NCI-H1694 treated with DMSO at 0.1 percent for 48 hours (cell line): ENCODE results near the gene HMSD.
"Not testable (repeated sequence)": the region's sequence is repeated elsewhere in the genome, so short reads cannot be mapped to it uniquely, and the experiment has no call there.

ENCODE experiments used
- DNase-seq: peaks from one replicate; lab custom pipeline; 2025; lab: John Stamatoyannopoulos, UW

Gene HMSD, protein sequence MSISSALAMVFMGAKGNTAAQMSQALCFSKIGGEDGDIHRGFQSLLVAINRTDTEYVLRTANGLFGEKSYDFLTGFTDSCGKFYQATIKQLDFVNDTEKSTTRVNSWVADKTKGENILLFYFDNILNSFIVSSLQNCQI

DNA sequence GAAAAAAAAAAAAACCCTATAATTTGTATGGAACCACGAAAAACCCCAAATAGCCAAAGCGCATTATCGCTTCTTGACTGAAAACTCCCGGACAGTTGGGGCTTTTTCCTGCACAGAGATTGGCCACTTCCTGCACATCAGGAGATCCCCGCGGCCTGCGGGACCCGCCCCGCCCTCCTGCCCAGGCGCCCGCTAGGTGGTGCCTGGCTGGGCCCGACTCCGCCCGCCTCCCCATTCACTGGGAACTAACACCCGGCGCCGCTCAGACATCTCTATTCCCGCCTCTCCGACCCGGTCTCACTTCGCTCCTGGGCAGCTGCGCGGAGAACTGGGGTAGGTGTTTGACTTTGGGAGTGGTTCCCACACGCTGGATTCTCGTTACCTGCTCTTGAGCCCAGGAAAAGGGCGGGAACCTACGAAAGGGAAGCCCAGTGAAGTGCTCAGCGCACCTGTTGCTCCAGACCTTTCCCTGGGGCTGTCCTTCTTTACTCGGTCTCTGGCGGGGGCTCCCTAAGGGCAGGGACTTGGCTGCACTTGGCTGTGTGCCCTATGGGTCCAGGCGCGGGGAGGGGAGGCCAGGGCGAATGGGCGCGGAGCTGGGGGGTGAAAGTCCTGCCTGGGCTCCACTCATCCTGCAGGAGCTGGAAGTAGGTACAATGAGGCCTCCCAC is at the start of gene HMSD:
HMSD (plus strand) TSS at position 234 of the 670 bp plus-strand sequence. CDS start 4,155 bp downstream, outside the sequence.
- no peak for DNase-seq

DNA sequence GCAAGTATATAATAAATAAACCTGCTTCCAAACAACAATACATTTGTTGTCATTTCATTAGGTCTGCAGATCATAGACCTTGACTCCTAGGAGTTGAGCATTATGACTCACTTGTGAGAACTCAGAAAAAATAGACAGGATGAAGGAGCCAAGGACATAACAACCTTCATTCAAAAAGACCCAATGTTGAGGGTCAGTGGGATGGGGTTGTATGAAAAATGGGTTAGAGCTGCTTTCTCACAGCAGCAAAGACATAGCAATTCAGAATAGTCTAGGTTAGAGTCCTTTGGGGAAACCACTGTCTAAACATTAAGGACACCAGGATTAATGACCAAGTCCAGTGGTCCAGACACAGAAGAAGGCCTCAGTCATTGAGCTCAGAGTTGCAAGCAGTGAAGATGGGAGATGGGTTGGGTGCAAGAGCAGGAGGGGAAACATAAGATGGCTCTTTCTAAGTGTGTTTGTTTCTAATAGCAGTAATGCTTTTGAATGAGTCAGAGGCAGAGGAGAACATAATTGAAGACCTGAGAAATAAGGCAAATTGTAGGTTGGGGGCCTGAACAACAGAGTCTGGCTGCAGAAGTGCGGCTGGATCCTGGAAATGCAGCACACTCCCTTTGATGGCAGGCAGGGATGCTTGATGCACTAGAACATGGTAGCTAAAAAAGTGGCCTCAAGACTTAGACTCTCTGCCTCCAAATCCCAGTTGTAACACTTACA is 45.1 kb upstream of the HMSD start:
- DNase-seq, result no peak

DNA sequence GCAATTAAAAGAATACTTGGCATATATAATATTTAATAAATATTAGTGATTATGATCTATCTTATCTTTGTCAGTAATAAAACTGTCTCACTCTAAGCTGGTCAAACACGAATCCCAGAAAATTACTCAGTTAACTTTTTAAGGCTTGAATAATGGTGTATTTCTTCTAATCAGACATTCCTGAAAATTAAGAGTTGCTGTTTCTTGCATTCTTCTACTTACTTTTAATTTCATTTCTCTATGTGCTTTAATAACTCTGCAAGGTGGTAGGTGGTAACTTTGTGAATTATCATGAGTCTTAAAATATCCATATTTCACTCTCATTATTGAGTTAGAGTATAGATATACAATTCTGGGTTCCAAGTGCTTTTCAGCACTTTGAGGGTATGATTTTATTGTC is 44.4 kb upstream of the HMSD start:
- no peak for DNase-seq

DNA sequence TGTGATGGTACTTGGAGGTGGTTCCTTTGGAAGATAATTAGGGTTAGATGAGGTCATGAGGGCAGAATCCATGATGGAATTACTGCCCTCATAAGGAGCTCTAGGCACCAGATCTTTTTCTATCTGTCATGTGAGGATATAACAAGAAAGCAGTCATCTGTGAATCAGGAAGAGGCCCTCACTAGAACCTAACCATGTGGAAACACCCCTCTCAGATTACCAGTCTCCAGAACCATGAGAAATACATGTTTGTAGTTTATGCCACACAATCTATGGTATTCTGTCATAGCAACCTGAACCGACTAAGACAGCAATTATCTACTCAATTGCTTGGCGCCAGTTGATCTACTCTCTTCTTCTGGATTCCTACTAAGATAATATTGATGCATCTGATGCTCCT is 43.7 kb upstream of the HMSD start:
- no peak for DNase-seq

DNA sequence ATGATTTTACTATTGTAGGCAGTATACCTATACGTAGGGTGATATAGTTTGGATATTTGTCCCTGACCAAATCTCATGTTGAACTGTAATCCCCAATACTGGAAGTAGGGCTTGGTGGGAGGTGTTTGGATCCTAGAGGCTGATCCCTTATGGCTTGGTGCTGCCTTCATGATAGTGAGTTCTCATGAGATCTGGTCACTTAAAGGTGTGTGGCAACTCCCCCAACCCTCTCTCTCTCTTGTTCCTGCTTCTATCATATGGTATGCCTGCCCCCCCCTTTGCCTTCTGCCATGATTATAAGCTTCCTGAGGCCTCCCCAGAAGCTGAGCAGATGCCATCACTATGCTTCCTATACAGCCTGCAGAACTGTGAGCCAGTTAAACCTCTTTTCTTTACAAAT is 43.0 kb upstream of the HMSD start:
- no peak for DNase-seq

DNA sequence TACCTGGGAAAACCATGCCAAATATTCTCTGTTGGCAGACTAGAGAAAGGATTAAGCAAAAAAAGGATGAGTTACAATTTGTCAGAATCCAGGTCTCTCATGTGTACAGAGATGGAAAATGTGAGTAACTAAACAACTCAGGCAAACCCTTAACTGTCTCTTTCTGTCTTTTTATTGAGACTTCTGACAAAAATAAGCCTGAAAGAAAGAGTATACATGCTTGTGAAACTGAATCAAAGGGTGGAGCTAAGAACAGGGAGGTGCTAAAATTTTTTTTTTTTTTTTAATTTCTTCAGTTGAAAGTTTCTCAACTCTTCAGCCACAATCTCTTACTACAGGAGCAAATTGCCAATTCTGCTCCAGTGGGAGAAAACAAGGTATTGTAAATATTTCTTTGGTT is 41.4 kb upstream of the HMSD start, which contains the start of gene SERPINB10:
SERPINB10 (plus strand) TSS at position 295 of the 400 bp plus-strand sequence. CDS start 7,553 bp downstream, outside the sequence.
- DNase-seq, result no peak

DNA sequence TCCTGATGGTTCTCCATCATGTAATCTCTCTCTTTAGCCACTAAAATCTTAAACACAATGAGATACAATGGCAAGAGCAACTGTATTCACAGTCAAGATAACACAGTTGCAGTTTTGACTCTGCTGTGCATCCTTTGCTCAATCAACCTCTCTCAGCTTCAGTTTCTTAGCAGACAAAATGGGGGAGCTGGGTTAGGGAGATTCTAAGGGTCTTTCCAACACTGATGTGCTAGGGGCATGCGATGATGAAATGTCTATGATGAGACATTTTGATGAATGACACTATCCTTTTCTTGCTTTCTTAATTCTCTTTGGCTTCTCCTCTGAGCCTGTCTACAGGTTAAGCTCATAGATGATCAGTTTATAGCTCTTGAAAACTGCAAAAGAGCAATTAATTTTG is 40.2 kb upstream of the HMSD start:
- no peak for DNase-seq

DNA sequence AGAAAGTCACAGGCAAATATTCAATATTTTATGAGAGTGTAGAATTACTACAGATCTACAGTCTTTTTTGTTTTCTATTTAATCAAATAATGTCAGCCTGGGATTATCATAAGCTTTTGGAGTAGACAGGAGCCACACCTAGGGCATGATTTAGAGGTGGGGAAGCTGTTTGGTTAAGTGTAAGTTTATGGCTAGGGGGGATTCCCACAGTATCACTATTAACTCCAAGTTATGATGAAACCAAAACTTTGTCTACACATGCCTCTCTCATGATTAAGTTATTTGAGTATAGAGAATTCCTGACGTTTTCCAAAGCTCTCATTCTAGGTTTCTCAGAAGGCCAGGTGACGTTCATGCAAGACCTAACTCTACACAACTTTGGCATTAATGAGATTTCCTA is 39.2 kb upstream of the HMSD start:
- no peak for DNase-seq

DNA sequence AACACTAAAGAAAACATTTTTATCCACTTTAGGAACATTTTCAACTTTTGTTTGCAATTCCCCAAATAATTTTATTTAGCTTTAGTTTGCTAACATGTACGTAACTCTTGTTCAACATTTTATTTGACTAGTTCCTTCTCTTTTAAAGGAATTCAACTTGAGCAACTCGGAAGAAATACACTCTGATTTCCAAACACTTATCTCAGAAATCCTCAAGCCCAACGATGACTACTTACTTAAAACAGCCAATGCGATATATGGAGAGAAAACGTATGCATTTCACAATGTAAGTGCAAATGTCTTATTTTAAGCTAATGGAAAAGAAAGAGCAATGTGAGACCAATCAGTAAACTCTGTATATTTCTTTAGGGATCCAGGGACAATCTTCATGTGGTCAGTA is 31.3 kb upstream of the HMSD start:
- no peak for DNase-seq

DNA sequence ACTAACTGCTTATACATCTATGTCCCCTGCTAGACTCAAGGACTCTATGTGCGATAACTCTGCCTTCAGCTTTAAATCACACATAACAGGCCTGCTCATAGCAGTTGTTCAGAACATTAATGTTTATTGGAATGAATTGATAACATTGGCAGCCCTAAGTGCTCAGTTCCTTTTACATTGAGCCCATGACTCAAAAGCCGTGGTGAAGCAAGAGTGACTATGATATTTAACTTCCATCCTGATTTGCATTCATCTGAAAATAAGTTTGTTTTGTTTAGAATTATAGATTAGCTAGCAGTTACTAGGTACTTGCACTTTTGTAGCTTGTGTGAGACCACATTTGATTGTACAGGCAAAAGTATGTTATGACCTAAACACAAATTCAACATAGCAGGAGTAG is 27.1 kb upstream of the HMSD start:
- no peak for DNase-seq

DNA sequence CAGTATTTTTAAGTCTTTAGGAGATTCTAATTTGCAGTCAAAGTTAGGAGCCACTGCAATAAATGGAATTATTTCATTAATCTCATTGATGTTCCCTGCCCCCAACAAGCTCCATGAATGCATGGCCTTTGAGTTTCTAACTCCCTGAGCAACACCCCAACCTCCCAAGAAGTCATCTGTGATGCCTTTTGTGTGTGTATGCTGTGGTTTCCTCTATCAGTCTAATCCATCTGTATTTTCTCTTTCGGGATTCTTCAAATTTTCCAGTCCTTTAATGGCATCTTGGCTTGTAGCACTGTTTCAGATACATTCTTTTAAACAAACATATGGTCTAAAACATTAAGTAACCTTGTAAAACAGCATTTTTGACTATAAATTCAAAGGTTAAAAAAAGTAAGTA is 24.6 kb upstream of the HMSD start:
- DNase-seq, result no peak

DNA sequence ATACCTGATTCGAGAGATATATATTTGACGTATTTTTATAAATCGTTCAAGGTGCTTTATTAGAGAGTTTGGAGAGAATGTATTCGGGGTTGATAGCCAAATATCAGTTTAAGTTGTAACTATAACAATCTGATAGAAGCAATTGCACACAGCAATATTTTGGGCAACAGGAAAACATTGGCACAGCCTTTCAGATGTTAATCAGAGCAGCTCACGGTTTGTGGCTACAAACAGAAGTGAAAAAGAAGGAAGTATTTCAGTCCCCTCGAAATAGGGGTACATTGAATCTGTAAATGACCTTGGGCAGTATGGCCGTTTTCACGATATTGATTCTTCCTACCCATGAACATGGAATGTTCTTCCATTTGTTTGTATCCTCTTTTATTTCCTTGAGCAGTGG is 20.8 kb upstream of the HMSD start:
- DNase-seq, result no peak

DNA sequence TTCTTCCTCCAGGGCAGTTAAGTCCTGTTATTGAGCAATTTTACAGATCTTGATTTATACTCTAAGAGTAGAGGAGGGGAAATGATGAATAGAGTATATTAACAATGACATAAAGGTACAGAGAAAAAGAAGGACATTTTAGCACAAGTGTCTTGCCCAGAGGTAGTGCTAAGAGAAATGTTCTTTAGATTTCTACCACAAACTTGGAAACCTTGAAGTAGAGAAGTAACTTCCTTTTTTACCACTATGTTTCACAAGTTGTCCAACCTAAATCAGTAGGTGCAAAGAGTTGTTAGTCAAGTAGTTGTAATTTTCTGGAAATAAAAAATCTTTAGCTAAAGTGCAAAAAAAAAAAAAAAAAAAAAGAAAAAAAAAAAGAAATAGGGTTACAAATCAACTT is 19.7 kb upstream of the HMSD start:
- DNase-seq, result not testable (repeated sequence)

DNA sequence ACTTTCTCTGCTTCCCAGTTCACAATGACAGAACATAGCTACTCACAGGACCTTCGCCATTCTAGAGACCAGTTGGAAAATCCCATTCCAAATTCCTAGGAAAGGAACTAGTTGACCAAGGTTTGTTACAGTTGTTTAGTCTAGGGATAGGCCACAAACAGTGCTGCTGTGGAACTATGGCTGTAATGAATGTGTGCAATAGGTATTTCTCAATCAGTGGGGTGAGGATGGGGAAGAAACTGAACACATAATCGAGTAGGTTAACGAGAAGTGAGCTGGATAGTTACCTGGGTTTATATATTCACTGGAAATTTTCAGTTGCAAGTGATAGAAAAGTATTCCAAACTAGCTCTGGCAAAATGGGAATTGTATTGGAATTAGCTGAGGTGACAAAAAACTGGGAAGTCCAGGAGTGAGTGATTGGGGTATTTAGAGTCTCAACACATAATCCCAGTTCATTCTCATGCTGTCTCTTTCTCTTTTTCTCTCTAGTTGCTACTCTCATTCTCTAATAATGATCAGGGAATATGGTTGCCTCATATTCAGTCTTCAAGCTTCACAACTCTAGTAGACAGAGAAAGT is 18.2 kb upstream of the HMSD start:
- DNase-seq, result no peak

DNA sequence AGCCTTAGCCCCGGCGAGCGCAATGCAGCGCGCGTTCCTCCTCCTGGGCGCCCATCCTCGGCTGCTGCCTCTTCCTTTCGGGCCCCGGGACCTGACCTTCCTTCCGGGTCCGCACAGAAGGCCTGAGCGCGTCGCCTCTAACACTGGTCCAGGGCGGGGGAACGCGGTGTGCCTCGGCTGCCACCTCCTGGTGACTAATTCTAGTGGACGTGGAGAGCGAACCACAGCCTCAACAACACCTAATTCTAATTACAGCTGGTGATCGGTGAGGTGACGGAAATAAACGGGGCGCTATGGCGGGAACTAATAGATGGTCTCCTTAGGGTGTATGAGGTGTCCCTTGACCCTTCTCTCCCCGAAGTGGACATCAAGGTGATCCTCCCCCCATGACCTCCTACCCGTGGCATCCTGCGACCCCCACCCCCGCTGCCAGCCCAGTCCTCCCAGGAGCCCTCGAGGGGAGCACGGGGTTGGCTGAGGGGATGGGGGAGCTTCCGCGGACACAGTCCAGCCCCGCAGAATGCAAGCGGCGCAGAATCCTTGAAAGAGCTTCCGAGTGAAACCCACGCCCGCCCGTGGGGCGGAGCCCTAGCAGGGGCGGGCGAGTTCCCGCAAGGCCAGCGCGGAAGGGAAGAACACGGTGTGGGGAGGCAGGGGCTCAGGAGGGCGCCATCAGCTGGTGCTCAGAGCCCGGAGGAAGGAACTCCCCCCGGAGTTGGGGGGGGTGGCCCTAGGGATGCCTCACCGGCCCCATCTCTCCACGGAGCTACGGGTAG is 12.8 kb upstream of the HMSD start:
- no peak for DNase-seq

DNA sequence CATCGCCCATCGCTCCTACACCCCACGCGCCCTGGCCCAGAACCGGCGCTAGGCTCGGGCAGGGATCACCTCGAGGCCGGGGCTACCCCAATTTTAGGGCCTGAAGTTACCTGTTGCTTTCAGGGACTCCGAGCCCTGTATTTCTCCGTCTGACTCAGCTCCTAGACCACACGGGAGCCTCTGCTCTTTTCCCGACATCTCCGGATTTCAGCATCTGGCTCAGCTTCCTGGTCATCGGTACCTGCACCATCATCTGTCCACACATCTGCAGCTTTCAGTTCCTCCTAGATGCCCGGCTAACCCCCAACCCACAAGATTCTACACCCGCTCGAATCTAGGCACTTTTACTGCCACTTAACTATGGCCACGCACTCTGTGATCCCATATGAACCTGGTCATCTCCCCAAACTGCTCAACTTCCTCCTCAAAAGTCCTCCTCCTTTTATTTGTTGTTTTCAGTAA is 12.1 kb upstream of the HMSD start:
- no peak for DNase-seq

DNA sequence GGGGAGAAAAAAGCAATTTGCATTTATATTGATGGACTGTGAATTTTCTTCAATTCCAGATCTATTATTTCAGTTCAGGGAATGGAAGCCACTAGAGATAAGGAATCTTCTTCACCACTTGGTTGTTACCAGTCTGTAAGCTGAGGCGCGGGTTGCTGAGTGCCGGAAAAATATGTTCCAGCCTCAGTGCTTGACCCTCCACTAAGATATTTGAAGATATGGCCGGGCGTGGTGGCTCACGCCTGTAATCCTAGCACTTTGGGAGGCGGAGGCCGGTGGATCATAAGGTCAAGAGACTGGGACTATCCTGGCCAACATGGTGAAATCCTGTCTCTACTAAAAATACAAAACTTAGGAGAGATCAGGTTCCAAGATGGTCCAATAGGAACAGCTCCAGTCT is 9.1 kb upstream of the HMSD start:
- no peak for DNase-seq

DNA sequence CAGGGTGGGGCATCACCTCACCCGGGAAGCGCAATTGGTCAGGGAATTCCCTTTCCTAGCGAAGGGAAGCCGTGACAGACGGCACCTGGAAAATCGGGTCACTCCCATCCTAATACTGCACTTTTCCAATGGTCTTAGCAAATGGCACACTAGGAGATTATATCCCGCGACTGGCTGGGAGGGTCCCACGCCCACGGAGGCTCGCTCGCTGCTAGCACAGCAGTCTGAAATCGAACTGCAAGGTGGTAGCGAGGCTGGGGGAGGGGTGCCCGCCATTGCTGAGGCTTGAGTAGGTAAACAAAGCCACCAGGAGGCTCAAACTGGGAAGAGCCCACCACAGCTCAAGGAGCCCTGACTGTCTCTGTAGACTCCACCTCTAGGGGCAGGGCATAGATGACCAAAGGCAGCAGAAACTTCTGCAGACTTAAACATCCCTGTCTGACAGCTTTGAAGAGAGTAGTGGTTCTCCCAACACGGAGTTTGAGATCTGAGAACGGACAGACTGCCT is 8.5 kb upstream of the HMSD start:
- DNase-seq, result not testable (repeated sequence)

DNA sequence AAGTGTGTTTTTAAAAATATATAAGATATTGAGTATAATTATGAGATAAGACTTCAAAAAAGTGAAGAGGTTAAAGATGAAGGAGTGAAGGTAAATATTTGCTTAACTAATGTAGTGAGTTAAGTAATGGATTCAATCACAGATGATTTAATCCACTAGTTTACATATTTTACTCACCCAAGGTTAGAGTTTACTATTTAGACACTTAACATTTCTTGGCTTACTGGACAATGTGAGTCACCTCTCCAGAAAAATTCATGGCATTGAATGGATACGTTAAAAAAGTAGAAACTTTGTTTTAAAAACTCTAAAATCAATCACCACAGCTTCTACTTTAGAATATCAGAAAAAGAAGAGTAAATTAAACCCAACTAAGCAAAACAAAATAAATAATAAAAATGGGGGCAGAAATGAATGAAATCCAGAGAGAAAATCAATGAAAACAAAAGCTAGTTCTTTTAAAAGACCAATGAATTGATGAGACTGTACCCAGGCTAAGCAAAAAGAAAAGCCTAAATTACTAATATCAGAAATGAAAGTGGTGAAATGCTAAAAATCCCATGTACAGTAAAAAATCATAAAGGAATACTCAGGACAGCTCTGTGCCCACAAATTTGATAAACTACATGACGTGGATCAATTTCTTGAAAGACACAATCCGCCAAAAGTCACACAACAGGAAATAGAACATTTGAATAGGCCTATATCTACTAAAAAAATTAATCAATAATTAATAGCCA is 1.9 kb upstream of the HMSD start:
- no peak for DNase-seq

DNA sequence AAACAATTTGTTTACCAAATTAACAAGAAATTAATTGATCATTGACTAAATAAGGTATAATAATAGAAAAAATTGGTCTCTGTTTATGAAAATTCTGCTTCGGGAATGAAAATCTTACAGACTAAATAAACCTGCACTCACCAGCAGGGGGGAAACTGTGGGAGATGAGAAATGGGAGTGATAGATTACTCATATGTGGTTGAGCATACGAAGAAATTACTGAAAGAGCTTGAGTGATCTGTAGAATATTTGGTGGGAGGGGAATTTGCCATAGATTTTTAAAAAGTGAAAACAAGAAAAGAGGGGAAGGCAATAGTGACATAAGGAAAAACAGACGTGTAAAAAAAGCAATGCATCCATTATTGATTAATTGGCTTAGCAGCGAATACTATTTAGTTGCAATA is 2.2 kb downstream of the HMSD start:
- DNase-seq, result no peak

DNA sequence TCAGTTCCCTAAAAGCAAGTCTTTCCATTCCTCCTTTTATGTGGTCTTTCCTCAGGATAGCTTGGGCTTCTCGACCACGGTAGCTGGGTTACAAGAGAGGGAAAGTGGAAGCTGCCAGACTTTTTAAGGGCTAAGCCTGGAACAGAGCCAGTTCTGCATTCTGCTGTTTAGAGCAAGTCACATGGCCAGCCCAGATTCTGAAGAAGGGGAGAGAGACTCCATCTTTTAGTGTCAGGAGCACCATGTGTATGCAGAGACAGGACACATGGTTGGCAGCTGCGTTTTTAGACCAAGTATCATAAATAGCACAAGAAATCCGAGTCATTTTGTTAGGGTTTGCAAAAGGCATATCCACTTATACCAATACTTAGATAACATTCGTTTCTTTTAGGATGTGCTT is 4.7 kb downstream of the HMSD start:
- DNase-seq, result no peak
